NCI-H1105 (cell line): Measurements from ENCODE around the gene ARHGAP9.

Experiments used
- DNase-seq: peaks from one replicate; lab custom pipeline; 2025; lab: John Stamatoyannopoulos, UW

Gene ARHGAP9

DNA sequence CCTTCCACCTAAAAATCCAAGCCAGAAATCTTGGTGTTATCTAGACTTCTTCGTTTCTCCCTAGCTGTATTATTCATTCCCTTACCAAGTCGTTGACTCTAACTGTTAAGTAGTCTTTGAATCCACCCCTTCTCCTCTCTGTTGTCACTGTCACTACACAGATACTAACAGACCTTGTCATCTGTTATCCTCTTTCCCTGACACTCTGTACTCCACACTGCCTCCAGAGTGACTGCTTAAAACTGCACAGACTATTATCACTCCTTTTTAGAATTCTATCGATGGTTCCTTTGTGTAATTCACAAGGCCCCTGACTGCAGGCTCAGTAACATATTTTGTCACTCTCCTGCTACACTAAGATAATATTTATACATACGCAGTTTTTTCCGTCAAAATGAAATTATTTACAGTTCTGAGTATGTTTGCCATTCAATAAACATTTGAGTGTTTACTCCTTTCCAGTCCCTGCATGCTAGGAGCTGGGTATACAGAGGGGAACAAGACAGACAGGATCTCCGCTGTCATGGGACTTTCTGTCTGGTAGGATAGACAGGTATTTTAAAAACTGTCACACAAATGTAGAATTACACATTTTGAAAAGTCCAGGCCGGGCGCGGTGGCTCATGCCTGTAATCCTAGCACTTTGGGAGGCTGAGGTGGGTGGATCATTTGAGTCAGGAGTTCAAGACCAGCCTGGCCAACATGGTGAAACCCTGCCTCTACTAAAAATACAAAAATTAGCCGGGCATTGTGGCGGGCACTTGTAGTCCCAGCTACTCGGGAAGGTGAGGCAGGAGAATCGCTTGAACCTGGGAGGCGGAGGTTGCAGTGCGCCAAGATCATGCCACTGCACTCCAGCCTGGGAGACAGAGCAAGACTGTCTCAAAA is 12.0 kb upstream of the ARHGAP9 start:
- DNase-seq = no peak

DNA sequence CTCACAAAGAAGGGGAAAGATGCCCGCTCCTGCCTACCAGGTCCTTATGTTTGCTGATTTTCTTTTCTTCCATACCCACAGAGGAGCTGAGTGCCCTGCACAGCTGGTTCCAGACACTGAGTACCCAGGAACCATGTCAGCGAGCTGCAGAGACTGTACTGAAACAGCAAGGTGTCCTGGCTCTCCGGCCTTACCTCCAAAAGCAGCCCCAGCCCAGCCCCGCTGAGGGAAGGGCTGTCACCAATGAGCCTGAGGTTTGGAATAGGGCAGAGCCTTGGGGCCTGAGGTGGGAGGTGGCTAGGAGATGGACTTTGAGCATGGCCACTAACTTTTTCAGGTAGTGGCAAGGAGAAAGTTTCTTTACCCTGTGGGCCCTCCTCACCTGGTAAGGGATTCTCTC is 10.5 kb upstream of the ARHGAP9 start:
- no peak for DNase-seq

DNA sequence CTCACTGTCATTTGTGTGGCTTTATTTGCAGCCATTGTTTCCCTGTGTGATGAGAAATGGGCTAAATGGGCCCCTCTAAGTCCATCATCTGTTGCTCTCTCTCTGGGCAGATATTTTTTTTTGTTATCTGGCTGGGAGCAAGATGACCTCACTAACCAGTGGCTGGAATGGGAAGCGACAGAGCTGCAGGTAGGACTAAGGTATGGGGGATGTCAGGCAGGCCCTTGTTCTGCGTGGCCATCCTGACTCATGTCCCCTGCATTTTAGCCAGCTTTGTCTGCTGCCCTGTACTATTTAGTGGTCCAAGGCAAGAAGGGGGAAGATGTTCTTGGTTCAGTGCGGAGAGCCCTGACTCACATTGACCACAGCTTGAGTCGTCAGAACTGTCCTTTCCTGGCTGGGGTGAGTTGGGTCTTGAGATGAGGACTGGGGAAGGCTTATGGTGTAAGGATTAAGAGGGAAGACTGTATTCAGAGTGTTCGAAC is 9.5 kb upstream of the ARHGAP9 start:
- no peak for DNase-seq

DNA sequence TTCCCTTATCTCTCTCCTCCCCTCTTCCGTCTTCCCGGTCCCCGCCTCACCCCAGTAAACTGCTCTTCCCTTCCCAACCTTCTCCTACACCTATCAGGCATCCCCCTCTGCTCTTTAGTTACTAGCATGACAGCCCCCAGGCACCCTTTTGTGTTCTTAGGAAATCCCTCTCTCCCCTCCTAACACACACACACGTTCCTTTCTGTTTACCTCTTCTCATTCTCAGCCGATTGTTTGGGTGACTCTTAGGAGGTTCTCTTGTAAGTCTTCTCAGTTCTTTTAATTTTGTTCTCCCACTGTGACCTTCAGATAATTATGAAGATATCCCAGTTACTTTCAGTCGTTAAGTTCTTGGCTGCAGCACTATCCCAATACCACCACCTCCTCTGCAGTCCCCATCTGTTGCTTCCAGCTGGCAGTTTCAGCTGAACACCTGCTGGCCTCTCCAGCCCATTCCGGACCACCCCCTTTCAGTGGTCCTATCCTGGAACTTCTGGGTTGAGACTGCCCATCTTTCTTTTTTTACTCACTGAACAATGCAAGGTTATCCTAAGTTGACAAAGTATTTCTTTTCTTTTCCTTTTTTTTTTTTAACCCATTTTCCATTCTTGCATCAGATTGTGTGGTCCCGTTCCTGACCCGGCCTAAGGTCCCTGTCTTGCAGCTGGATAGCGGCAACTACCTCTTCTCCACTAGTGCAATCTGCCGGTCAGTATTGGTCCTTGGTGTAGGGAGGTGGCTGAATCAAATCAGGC is 8.9 kb upstream of the ARHGAP9 start:
- DNase-seq = no peak

DNA sequence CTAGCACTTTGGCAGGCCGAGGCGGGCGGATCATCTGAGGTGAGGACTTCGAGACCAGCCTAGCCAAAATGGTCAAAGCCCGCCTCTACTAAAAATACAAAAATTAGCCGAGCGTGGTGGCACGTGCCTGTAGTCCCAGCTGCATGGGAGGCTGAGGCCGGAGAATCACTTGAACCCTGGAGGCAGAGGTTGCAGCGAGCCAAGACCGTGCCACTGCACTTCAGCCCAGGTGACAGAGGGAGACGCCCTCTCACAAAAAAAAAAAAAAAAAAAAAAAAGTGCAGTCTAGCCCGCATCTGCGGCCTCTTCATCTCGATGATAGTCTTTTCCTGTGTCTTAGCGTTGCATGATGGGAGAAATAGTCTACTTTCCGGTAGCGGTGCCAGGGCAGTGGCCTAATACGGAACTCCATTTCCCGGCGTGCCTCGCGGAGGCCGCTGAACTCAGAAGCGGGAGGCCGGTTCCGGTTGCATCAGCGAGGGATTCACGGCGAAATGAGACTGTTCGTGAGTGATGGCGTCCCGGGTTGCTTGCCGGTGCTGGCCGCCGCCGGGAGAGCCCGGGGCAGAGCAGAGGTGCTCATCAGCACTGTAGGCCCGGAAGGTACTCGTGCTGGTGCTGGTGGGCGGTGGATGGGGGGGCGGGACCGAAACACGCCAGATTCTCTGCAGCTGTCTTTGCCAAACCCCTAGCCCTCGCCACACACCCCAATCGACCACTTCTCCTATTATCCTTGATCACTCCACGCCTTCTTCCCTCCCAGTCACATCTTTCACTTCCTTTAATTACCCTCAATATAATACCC is 8.1 kb upstream of the ARHGAP9 start, which contains the start of gene MARS1:
Gene MARS1 (plus strand): TSS at position 472 of the 805 bp plus-strand sequence. CDS start 23 bp downstream, at position 495.
- DNase-seq = peak; percentile 87

DNA sequence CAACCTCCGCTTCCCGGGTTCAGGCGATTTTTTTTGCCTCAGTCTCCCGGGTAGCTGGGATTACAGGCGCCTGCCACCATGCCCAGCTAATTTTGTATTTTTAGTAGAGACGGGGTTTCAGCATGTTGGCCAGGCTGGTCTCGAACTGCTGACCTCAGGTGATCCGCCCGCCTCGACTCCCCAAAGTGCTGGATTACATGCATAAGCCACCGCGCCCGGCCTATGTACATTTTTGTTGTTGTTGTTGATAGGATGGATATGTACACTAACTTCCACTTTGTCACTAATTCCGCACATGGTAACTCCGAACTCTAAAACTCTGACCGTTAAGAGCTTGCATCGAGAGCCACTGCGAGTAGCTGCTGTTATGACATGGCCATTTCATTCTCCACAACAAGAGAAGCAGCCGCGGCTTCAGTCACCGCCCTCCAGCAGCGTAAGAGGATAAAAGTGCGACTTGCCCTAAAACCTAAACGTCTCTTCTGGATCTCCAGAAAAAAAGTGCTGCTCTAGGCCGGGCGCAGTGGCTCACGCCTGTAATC is 7.5 kb upstream of the ARHGAP9 start:
- no peak for DNase-seq

DNA sequence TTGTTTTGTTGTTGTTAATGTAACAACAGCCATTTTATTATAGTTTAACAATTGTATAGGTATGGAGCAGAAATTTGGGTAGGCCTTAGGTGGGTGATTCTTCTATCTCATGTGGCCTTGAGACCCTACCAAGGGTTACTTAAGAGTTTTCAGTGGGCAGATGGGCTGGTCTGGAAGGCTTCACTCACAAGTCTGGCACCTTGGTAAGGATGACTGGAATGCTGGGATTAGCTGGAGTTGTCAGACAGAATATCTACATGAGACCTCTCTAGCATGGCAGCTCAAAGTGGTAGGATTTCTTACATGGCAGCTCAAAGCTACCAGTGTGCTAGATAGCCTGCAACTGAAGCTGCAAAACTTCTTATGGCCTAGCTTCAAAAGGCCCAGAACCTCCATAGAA is 6.0 kb upstream of the ARHGAP9 start:
- no peak for DNase-seq

DNA sequence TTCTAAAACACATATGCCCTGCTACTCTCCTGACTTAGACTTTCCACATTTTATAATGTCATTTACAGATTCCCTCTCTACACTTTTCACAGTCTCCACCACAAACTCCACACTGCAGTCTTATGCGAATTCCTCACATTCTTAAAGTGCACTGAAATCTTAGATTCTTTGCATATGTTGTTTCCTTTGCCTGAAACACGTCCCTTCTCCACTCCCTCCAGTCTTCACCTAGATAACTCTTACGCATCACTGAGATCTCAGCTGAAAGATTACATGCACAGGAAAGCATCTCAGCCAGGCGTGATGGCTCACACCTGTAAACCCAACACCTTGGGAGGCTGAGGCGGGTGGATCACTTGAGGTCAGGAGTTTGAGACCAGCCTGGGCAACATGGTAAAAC is 3.8 kb upstream of the ARHGAP9 start:
- no peak for DNase-seq

DNA sequence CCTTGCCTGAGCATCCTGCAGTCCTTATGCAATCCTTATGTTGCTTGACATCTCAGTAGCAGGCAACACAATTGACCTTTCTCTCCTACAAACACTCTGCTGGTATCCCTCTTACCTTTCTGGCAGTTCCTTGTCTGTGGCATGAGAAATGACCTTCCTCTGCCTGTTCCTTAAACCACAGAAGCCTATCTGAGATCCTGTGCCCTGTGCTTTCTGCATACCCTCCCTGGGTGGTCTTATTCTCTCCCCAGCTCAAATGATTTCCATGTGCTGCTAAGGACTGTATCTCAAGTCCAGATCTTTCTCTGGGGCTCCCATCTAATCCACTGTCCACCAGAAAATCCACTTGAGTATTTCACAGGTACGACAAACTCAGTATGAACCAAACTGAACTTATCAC is 2.0 kb upstream of the ARHGAP9 start:
- no peak for DNase-seq

DNA sequence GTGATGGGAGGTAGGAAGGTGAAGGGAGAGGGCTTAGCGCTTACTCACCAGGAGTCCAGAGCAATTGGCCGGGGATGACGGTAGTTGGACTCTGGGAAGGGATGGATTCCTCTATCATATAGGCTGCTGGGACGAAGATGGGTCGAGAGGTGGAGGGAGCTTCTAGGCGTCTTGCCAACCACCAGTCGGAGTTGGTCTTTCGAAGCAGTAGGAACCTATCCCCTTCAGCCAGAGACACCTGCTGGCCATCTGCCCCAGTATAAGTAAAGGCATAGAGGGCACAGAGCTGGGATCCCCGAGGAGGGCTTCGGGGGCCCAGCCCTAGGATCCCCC is 657 bp downstream of the ARHGAP9 start:
- DNase-seq = no peak

DNA sequence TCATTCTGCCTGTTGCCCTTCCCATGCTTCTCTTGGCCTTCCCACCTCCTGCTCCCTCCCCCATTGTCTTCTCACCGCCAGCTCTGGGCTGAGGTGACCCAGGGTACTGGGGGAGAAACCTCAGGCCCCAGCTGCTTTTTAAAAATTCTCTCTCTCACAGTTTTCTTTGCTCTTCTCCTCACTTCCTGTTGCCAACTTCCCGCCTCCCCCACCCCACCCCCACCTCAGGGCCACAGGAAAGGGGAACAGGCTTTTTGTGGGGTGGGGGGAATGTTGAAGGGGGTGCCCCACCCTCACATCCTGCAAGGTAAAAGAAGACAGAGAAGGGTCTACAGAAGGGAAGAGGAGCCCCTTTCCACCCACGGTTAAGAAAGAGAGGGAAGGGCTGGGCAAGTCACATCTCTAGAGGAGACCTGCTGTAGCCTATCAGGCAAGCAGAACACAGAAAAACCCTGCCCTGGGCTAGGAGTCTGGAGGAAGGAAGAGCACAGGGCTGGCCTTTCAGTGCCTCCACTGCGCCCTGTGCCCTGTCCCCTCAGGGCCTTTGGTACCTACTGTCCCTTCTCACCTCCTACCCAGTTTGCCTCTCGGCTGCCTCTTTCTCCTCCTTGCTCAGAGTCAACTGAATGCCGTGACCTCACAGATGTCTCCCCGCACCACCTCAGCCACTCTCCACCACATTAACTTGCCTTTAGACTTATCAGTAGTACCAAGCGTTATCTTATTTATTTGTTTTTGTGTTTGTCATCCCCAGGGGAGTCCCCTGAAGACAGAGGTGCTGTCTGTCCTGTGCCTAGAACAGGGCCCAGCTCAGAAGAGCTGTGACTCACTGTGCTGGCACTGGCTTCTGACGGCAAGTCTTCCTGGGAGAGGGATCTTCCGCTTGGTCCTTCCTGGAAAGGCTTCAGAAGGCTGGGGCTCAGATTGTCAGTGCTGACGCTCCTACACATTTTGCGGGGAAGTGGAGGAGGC is 1.7 kb downstream of the ARHGAP9 start:
- no peak for DNase-seq

DNA sequence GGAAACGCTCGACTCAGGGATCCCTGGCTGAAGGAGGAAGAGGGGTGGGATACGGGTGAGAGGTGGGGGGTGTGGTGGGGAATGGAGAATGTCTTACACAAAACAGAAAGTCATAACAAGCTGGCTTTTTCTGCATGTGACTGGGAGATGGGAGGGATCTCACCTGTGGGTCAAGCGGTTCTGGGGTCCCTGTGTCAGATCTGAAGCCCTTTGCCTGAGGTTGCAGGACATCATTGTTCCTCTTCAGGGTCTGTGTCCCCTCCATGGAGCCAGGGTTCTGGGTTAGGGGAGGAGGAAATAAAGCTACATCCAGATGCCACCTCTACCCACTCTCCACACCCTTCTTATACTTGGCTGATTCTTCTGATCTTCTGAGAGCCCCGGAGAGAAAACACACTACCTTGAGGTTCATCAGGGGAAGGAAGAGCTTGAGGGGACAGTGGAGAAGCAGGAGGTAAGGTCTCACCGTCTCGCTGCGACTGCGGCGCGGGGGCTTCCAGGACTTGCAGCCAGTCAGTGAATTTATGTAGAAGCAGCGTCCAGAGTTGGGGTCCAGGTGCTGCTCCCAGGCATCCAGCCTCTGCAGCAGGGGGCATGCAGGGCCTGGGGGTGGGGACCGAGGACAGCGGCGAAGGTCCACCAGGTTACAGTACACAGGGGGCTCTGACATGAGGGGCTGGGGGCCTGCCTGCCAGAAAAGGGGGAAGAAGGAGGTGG is 2.5 kb downstream of the ARHGAP9 start:
- no peak for DNase-seq

DNA sequence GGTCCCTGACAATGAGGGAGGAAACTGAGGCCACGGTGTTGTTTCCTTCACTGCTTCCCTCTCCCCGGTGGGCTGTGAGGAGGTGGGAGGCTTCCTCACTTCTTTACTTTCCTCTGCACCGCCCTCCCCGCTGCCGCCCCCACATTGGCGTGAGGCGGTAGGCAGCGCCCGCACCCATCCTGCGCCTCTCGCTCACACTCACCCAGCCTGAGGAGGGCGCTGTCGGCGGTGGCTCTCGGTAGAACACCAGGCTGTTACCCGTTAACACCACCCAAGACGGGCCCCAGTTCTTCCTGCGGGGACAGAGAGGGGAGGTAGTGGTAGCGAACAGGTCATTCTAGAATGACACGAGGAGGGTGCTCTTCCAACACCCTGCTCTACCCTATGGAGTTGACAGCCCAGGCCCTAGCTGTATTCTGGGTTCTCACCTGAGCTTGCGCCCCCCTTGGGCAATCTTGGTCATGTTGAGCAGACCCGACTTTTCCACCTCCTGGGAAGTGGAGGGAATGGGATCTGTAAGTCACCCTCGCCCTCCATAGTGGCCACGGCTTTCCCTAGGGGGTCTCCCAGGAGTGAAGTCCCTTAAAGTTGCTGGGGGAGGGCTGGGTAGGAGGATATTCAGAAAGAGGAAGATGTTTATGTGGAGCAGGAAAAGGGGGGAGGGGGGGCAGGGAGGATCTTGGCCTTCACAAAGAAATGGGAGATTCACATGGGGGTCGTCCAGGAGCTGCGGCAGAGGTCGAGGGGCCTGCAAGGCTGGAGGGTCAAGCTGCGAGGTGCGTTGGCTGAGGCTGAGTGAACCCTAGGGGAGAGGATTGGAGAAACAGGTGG is 3.3 kb downstream of the ARHGAP9 start:
- no peak for DNase-seq

DNA sequence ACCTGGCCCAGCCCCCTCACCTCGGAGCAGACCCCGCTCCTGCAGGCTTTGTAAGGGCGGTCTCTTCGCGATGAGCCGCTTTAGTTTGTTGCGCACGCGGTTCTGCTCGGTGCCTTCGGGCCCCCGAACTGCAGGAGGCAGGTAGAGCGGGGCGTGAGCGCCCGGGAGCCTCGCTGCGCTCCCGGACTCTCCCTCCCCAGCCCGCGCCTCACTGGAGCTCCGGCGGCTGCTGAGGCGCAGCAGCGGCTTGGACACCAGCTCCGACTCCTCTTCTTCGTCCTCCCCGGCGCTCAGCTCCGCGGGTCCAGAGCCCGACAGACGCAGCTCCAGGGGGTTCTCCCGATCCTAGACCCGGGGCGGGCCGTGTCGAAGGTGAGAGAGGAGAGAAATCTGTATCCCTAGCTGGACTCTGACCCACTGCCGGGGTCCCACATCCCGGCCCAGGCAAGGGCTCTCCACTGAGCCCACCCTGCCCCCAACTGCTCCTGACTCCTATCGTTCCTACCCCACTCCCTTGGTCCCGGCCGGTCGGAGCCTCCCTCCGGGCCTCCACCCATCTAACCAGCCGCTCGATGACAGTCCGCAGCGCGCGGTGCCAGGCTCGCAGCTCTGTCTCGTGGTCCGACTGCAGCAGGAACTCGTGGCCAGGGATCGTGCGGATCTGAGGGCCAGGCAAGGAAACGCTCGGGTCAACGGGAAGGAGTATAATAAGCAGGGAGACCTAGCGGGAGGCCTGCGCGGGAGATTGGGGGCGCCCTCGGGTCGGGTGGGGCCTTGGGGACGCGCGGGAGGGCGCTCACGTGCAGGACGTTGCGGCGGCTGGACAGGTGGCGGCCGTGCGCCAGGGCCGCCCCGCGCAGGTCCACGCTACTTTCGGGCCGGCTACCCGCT is 4.2 kb downstream of the ARHGAP9 start:
- DNase-seq = no peak

DNA sequence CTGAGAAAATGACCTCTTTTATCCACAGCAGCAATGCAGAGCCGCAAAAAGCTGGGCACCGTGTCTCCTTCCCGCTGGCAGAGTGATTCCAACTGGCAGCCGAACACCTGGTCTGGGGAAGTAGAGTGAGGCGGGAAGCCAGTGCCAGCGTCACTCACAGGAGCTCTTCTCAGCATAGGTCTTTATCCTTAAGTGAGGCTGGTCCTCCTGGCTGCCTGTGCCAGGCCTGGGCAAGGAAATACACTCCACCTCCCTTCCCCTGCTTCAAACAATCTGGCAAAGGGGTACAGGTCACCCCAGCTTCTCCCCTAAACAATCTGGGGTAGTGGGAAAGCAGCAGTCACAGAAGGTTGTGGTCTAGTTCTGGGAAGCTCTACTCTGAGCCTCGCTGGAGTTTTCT is 4.8 kb downstream of the ARHGAP9 start:
- peak; percentile 27 for DNase-seq

DNA sequence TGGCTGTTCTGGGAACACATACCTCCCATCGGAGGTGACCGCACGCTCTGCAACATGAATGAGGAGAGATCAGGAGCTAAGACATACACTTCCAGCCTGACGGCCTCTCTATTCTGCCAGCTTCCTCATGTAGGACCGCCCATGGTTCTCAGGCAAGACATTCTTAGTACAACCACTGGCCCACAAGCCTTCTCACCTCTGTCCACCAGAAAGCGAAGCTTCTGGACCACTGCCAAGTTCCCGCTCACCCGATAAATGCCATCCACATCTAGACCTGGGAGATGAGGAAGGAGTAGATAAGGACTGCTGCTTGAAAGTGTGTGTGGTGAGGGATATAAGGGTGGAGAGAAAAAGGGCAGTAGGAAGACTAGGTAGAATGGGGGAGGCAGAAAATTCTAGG is 5.2 kb downstream of the ARHGAP9 start:
- DNase-seq = no peak

DNA sequence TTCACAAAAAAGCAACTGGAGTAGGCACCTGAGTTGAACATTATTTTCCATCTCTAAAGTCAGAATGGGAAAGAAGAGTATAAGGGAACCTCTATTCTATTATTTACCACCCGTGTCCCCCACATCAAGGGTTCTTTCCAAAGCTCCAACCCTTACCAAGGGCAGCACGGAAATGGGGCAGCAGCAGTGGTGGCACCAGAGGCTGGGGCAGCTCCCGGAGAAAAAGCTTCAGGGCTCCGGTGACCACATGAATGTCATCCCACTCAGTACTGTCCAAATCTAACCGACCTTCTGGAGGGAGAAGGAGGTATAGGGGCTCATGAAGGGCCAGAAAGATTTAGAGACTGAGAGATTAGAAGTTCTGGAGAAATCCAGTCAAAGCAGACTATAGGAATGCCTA is 5.8 kb downstream of the ARHGAP9 start:
- DNase-seq = no peak

DNA sequence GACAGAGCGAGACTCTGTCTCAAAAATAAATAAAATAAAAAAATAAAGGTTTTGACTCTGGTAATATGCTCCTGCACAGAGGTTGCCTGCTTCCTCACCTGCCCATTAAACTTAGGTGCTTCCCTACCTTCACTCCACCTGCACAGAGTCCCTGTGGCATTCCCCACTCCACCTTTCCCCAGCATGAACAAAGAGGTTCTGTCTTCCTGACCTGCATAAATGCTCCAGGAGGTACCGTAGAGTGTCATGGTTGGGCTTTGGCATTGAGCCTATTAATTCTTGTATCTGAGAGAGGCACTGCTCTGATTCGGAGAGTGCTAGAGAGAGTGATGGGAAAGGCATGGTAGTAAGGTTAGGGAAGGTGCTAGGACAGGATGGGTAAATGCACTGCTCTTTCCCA is 6.3 kb downstream of the ARHGAP9 start:
- no peak for DNase-seq
